HepG2 (cell line): Measurements from ENCODE around the gene ITPK1. TPM values are rescaled to one million over a fixed set of nuclear protein-coding genes. Genes with fewer than 3 reads are reported as not detected.
A peak's percentile ranks its signal among the peaks of the same experiment; 100 is the strongest.

ENCODE experiments used
- ARHGAP35 ChIP-seq: sonication (generic); formaldehyde crosslinking; IDR thresholded peaks from 2 replicates; pipeline ENCODE4 v1.9.0; 2022; ENCODE audit warnings: mild to moderate bottlenecking, inconsistent platforms, moderate library complexity, missing genetic modification reagents, borderline replicate concordance
- ARID5B ChIP-seq: IDR thresholded peaks from 2 replicates; pipeline ENCODE4 v1.4.0; 2020; ENCODE audit warnings: mild to moderate bottlenecking, missing genetic modification reagents
- MEIS1 ChIP-seq: sonication (generic); formaldehyde crosslinking; IDR thresholded peaks from 2 replicates; pipeline ENCODE4 v1.9.0; 2021; ENCODE audit warnings: mild to moderate bottlenecking, missing genetic modification reagents, moderate library complexity, borderline replicate concordance
- MEIS2 ChIP-seq: sonication (generic); formaldehyde crosslinking; IDR thresholded peaks from 2 replicates; pipeline ENCODE4 v1.9.0; 2021; ENCODE audit warnings: mild to moderate bottlenecking, missing genetic modification reagents
- THAP9 ChIP-seq: sonication (generic); formaldehyde crosslinking; IDR thresholded peaks from 2 replicates; pipeline ENCODE4; 2020; ENCODE audit warnings: missing genetic modification reagents, mild to moderate bottlenecking, borderline replicate concordance
- ZBTB7B ChIP-seq: sonication (generic); formaldehyde crosslinking; IDR thresholded peaks from 2 replicates; pipeline ENCODE4 v1.4.0; 2020; ENCODE audit warnings: missing genetic modification reagents
- ZNF224 ChIP-seq: sonication (generic); formaldehyde crosslinking; IDR thresholded peaks from 2 replicates; pipeline ENCODE4 v1.5.0; 2020; ENCODE audit warnings: mild to moderate bottlenecking, missing genetic modification reagents
- ZNF563 ChIP-seq: sonication (generic); formaldehyde crosslinking; IDR thresholded peaks from 2 replicates; pipeline ENCODE4 v1.8.0; 2022; ENCODE audit warnings: mild to moderate bottlenecking, moderate library complexity, missing genetic modification reagents
- ZNF574 ChIP-seq: sonication (generic); formaldehyde crosslinking; IDR thresholded peaks from 2 replicates; pipeline ENCODE4 v1.4.0; 2020; ENCODE audit warnings: missing genetic modification reagents
- ZNF737 ChIP-seq: sonication (generic); formaldehyde crosslinking; IDR thresholded peaks from 2 replicates; pipeline ENCODE4 v1.5.0; 2020; ENCODE audit warnings: missing genetic modification reagents, mild to moderate bottlenecking, borderline replicate concordance
- ZNF878 ChIP-seq: sonication (generic); formaldehyde crosslinking; IDR thresholded peaks from 2 replicates; pipeline ENCODE4 v1.8.1; 2023; ENCODE audit warnings: mild to moderate bottlenecking, missing genetic modification reagents, moderate library complexity
- ZSCAN9 ChIP-seq: IDR thresholded peaks from 2 replicates; pipeline ENCODE4 v1.6.1; 2016; ENCODE audit warnings: borderline replicate concordance
- polyA plus RNA-seq, 8 experiments: library from polyadenylated mRNA; depleted of rRNA in 3 of 8; stranded (reverse) in 7 of 8; unstranded in 1 of 8; fragments of >200 nt; fragmentation: Illumina TruSeq in 4 of 8; extraction: Trizol in 4 of 8; gene quantifications; 2 replicates each; pipeline versions ENCODE4 v1.2.1 to v1.2.3, GENCODE V29; 2011 to 2016; ENCODE audit warnings: low read depth in 4 of 8, missing spikeins in 1 of 8, mixed read lengths in 1 of 8; ENCODE audit not compliant: insufficient read depth in 1 of 8
- total RNA-seq, 5 experiments: library from RNA; depleted of rRNA; stranded (reverse); fragments of >200 nt; fragmentation: Illumina TruSeq; extraction: Trizol; gene quantifications; 2 replicates each; pipeline ENCODE4 v1.2.3, GENCODE V29; 2016; ENCODE audit warnings: low read depth in 1 of 5
- TF ChIP-seq, protein P1 (sequence below): sonication (generic); formaldehyde crosslinking; IDR thresholded peaks from 2 replicates; pipeline ENCODE4 v1.4.0; 2020; ENCODE audit warnings: missing genetic modification reagents, mild to moderate bottlenecking, borderline replicate concordance

The ITPK1 gene
- total and polyA plus RNA-seq, 2 of the 13 experiments (the other 11 are each of a cell fraction or from before 2014, with no cell fraction given), result 20.5 to 47.5 TPM

GRCh38 chr14:93035917-93036651 is 79.6 kb downstream of the ITPK1 start (continued):
- no peak for TF ChIP-seq THAP9 (CRISPR knock-in tag)
- no peak for TF ChIP-seq ZNF224 (CRISPR knock-in tag)
- peak; percentile 83; the same call in 1 of the 2 replicates for TF ChIP-seq MEIS1 (CRISPR knock-in tag)
- peak; percentile 90 for TF ChIP-seq ARID5B (CRISPR knock-in tag)
- no peak for TF ChIP-seq ZNF563 (CRISPR knock-in tag)
- no peak for TF ChIP-seq ARHGAP35
- TF ChIP-seq, protein P1, sequence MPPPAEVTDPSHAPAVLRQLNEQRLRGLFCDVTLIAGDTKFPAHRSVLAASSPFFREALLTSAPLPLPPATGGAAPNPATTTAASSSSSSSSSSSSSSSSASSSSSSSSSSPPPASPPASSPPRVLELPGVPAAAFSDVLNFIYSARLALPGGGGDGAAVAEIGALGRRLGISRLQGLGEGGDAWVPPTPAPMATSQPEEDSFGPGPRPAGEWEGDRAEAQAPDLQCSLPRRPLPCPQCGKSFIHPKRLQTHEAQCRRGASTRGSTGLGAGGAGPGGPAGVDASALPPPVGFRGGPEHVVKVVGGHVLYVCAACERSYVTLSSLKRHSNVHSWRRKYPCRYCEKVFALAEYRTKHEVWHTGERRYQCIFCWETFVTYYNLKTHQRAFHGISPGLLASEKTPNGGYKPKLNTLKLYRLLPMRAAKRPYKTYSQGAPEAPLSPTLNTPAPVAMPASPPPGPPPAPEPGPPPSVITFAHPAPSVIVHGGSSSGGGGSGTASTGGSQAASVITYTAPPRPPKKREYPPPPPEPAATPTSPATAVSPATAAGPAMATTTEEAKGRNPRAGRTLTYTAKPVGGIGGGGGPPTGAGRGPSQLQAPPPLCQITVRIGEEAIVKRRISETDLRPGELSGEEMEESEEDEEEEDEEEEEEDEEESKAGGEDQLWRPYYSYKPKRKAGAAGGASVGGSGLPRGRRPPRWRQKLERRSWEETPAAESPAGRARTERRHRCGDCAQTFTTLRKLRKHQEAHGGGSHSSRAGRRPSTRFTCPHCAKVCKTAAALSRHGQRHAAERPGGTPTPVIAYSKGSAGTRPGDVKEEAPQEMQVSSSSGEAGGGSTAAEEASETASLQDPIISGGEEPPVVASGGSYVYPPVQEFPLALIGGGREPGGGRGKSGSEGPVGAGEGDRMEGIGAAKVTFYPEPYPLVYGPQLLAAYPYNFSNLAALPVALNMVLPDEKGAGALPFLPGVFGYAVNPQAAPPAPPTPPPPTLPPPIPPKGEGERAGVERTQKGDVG (CRISPR knock-in tag), result peak; percentile 61; the same call in 1 of the 2 replicates
- peak; percentile 75 for TF ChIP-seq ZBTB7B (CRISPR knock-in tag)
- TF ChIP-seq ZSCAN9 (CRISPR knock-in tag), result 0 out of 2 replicates have a peak, but pooled peaks have one; percentile 19
- TF ChIP-seq ZNF878 (CRISPR knock-in tag), result no peak
- peak; percentile 60 for TF ChIP-seq ZNF574
- TF ChIP-seq MEIS2 (CRISPR knock-in tag), result peak; percentile 99
- no peak for TF ChIP-seq ZNF737 (CRISPR knock-in tag)
